IMR-90 (cell line): ENCODE measurements around the gene CYSTM1. TPM values are rescaled to one million over a fixed set of nuclear protein-coding genes. Genes with fewer than 3 reads are reported as not detected.

ENCODE experiments used
- ATAC-seq: fragments of 200-7000 bp; cut with Tn5 transposase; 2 replicates; pipeline ENCODE4 v1.9.1; 2020; ENCODE audit warnings: low read depth, mild to moderate bottlenecking, moderate library complexity
- BruUV-seq: library from RNA; stranded (reverse); fragments of 400-500 nt; replicated peaks from 2 replicates; lab custom pipeline; 2021; lab: Mats Ljungman, UMichigan
- CTCF ChIA-PET: fragments of 300-600 bp; formaldehyde crosslinking; extraction: SDS; loops from one replicate; lab custom pipeline; 2021; ENCODE audit warnings: antibody characterized with exemption; lab: Yijun Ruan, JAX
- POLR2A ChIA-PET: fragments of 300-600 bp; sonication (Branson Sonifier 250); formaldehyde crosslinking; loops from one replicate; lab custom pipeline; 2022; ENCODE audit warnings: antibody characterized with exemption; ENCODE audit not compliant: unreplicated experiment; lab: Charles Lee
- DNase-seq: peaks from one replicate; pipeline ENCODE4 v3.0.0; 2013
- H2AFZ ChIP-seq: replicated peaks from 2 replicates; pipeline ENCODE3; 2013; ENCODE audit warnings: low read length, mild to moderate bottlenecking; ENCODE audit not compliant: poor library complexity
- H2AK5ac ChIP-seq: 2 replicates; pipeline ENCODE4 v1.6.1; 2013; ENCODE audit warnings: low read depth, low read length, inconsistent platforms
- H2AK9ac ChIP-seq: replicated peaks from 2 replicates; pipeline ENCODE3; 2013; ENCODE audit warnings: mild to moderate bottlenecking, low read depth, low read length, moderate library complexity; ENCODE audit not compliant: poor library complexity
- H2BK120ac ChIP-seq: 2 replicates; pipeline ENCODE4 v1.6.1; 2013; ENCODE audit warnings: low read depth, low read length, inconsistent platforms
- H2BK15ac ChIP-seq: 3 replicates; pipeline ENCODE4 v1.6.1; 2013; ENCODE audit warnings: low read depth, low read length, inconsistent platforms
- H2BK20ac ChIP-seq: 2 replicates; pipeline ENCODE4 v1.6.1; 2013; ENCODE audit warnings: low read depth, mild to moderate bottlenecking, inconsistent platforms, low read length, moderate library complexity
- H2BK5ac ChIP-seq: 2 replicates; pipeline ENCODE4 v1.6.1; 2013; ENCODE audit warnings: mild to moderate bottlenecking, low read depth, low read length, inconsistent platforms; ENCODE audit not compliant: poor library complexity, severe bottlenecking
- H3K14ac ChIP-seq: replicated peaks from 2 replicates; pipeline ENCODE4 v1.6.1; 2013; ENCODE audit warnings: low read depth, low read length, inconsistent platforms
- H3K18ac ChIP-seq: 2 replicates; pipeline ENCODE4 v1.6.1; 2013; ENCODE audit warnings: low read depth, low read length, control low read depth
- H3K23ac ChIP-seq: 2 replicates; pipeline ENCODE4 v1.6.1; 2013; ENCODE audit warnings: low read depth, low read length, inconsistent platforms
- H3K27ac ChIP-seq: 2 replicates; pipeline ENCODE4 v1.5.1; 2013; ENCODE audit warnings: mild to moderate bottlenecking, control low read depth, low read length; ENCODE audit not compliant: insufficient read depth
- H3K27me3 ChIP-seq: 2 replicates; pipeline ENCODE4 v1.6.1; 2013; ENCODE audit warnings: low read length; ENCODE audit not compliant: control insufficient read depth, insufficient read depth
- H3K36me3 ChIP-seq: 2 replicates; pipeline ENCODE4 v1.6.1; 2013; ENCODE audit warnings: low read length, mixed read lengths; ENCODE audit not compliant: control insufficient read depth, insufficient read depth
- H3K4ac ChIP-seq: 2 replicates; pipeline ENCODE4 v1.6.1; 2013; ENCODE audit warnings: low read depth, low read length, inconsistent platforms
- H3K4me1 ChIP-seq: 2 replicates; pipeline ENCODE4 v1.6.1; 2013; ENCODE audit warnings: low read length, mixed read lengths; ENCODE audit not compliant: control insufficient read depth, insufficient read depth
- H3K4me2 ChIP-seq: 2 replicates; pipeline ENCODE4 v1.6.1; 2013; ENCODE audit warnings: low read depth, mild to moderate bottlenecking, control low read depth, low read length, moderate library complexity
- H3K4me3 ChIP-seq: 2 replicates; pipeline ENCODE4 v1.5.1; 2013; ENCODE audit warnings: low read depth, mild to moderate bottlenecking, control low read depth, low read length, moderate library complexity; ENCODE audit not compliant: insufficient read depth
- H3K56ac ChIP-seq: 2 replicates; pipeline ENCODE4 v1.6.1; 2013; ENCODE audit warnings: low read length, inconsistent platforms; ENCODE audit not compliant: insufficient read depth; ENCODE audit errors: extremely low read depth
- H3K79me1 ChIP-seq, 2 experiments: 2 replicates each; pipeline ENCODE4 v1.6.1; 2013; ENCODE audit warnings: low read length in 2 of 2, inconsistent platforms in 1 of 2, low read depth in 1 of 2
- H3K9ac ChIP-seq: 2 replicates; pipeline ENCODE4 v1.6.1; 2013; ENCODE audit warnings: low read depth, low read length, control low read depth
- H3K9me1 ChIP-seq: 2 replicates; pipeline ENCODE4 v1.6.1; 2013; ENCODE audit warnings: low read length, inconsistent platforms; ENCODE audit not compliant: insufficient read depth
- H3K9me3 ChIP-seq: 2 replicates; pipeline ENCODE4 v1.6.1; 2013; ENCODE audit warnings: low read length; ENCODE audit not compliant: control insufficient read depth, insufficient read depth
- H4K20me1 ChIP-seq: 2 replicates; pipeline ENCODE4 v1.6.1; 2013; ENCODE audit warnings: low read length, inconsistent platforms; ENCODE audit not compliant: insufficient read depth
- H4K5ac ChIP-seq: 2 replicates; pipeline ENCODE4 v1.6.1; 2013; ENCODE audit warnings: mild to moderate bottlenecking, low read depth, low read length, control low read depth
- H4K8ac ChIP-seq, 2 experiments: 2 replicates each; pipeline ENCODE4 v1.6.1; 2013; ENCODE audit warnings: low read depth in 2 of 2, low read length in 2 of 2, control low read depth in 1 of 2, inconsistent platforms in 1 of 2
- H4K91ac ChIP-seq: 2 replicates; pipeline ENCODE4 v1.6.1; 2013; ENCODE audit warnings: low read depth, low read length, inconsistent platforms; ENCODE audit not compliant: insufficient read depth
- CEBPB ChIP-seq: IDR thresholded peaks from 2 replicates; pipeline ENCODE4 v1.6.1; 2012; ENCODE audit warnings: low read depth, low read length, improper control_type of control experiment
- CHD1 ChIP-seq: IDR thresholded peaks from 2 replicates; pipeline ENCODE4 v1.6.1; 2012; ENCODE audit warnings: low read depth, low read length, improper control_type of control experiment
- CTCF ChIP-seq: conservative IDR thresholded peaks from 2 replicates; pipeline ENCODE4 v1.5.1; 2012; ENCODE audit warnings: mild to moderate bottlenecking, low read depth, low read length, improper control_type of control experiment
- FOS ChIP-seq: fragments of 150-350 bp; IDR thresholded peaks from 2 replicates; pipeline ENCODE4 v1.6.1; 2016; ENCODE audit warnings: low read depth, low read length
- MAZ ChIP-seq: IDR thresholded peaks from 2 replicates; pipeline ENCODE4 v1.6.1; 2012; ENCODE audit warnings: low read depth, mild to moderate bottlenecking, low read length, improper control_type of control experiment, moderate library complexity, borderline replicate concordance
- NFE2L2 ChIP-seq: fragments of 150-350 bp; IDR thresholded peaks from 2 replicates; pipeline ENCODE4 v1.6.1; 2016; ENCODE audit warnings: low read depth, mild to moderate bottlenecking, low read length
- POLR2A ChIP-seq: IDR thresholded peaks from 2 replicates; pipeline ENCODE4 v1.6.1; 2012; ENCODE audit warnings: mild to moderate bottlenecking, low read depth, low read length
- RAD21 ChIP-seq: IDR thresholded peaks from 2 replicates; pipeline ENCODE4 v1.6.1; 2012; ENCODE audit warnings: low read length, improper control_type of control experiment
- RFX5 ChIP-seq: IDR thresholded peaks from 2 replicates; pipeline ENCODE4 v1.8.0; 2012; ENCODE audit warnings: low read depth, mild to moderate bottlenecking, low read length, moderate library complexity
- SMC3 ChIP-seq: fragments of 150-350 bp; IDR thresholded peaks from 2 replicates; pipeline ENCODE4 v1.6.1; 2016; ENCODE audit warnings: low read depth, mild to moderate bottlenecking, antibody characterized with exemption, low read length, moderate library complexity
- USF2 ChIP-seq: fragments of 150-350 bp; IDR thresholded peaks from 2 replicates; pipeline ENCODE4 v1.6.1; 2017; ENCODE audit warnings: mild to moderate bottlenecking, antibody characterized with exemption, low read length, low read depth
- WGBS, 2 experiments: methylation state at CpG; one replicate each; pipeline versions ENCODE4 v1.1.5 to v1.1.7; 2013; ENCODE audit warnings: missing lambda C conversion rate in 2 of 2; ENCODE audit not compliant: insufficient read length in 1 of 2; ENCODE audit errors: extremely low coverage in 2 of 2; 5-methylcytosine and 5-hydroxymethylcytosine counted together
- dilution Hi-C: fragments of 300-500 bp; cut with HindIII; formaldehyde crosslinking; loops from one replicate; pipeline ENCODE4 v1.14.3; 2018; ENCODE audit warnings: low sequenced_read_pairs; ENCODE audit not compliant: unreplicated experiment
- in situ Hi-C: fragments of 300-500 bp; cut with MboI; formaldehyde crosslinking; loops from 3 replicates; pipeline ENCODE4 v1.14.3; 2019; ENCODE audit warnings: low sequenced_read_pairs, inconsistent platforms, mixed read lengths
- intact Hi-C: fragments of 100-400 bp; cut with micrococcal nuclease; formaldehyde crosslinking; loops from 2 replicates; pipeline ENCODE4 v1.10.0; 2022
- polyA plus RNA-seq, 3 experiments: library from polyadenylated mRNA; depleted of rRNA; stranded (reverse); fragments of >200 nt; gene quantifications; 2 replicates each; pipeline ENCODE4 v1.2.3, GENCODE V29; 2012; ENCODE audit warnings: low replicate concordance in 1 of 3
- total RNA-seq: library from RNA; depleted of rRNA; stranded (reverse); fragments of >200 nt; gene quantifications from 2 replicates; pipeline ENCODE4 v1.2.3, GENCODE V29; 2012

CYSTM1 gene
- total and polyA plus RNA-seq, 2 of the 4 experiments (the other 2 are of a cell fraction): 7.3 to 15.0 TPM

DNA sequence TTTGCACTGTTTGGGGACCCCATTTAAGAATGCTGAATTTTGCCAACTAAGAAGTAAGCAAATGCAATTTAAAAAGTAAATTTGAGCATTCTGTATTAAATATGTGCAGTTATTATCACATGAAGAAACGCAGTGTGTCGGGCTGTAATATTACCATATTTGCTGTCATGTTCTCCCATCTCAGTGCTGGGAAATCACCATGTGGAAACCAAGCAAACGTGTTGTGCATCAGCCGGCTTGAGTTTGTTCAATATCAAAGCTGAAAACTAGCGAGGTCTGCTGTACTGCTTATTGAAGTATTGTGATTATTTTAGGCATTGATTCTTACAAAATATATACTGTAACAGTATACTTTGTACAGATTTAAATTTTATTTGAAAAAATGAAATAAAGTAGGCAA is 46.6 kb upstream of the CYSTM1 start:
- Histone ChIP-seq H2AFZ (no peak overlapping the region), H3K14ac (no peak overlapping the region), H3K4me2 (no peak overlapping the region), H4K91ac (no peak overlapping the region), H3K36me3 (no peaks in the 10 kb centered on the region), H3K4ac (no peak overlapping the region), H3K27me3 (no peaks in the 10 kb centered on the region), H2BK20ac (no peak overlapping the region), H2AK9ac (no peak overlapping the region), H3K56ac (no peak overlapping the region), H4K20me1 (peaks cover 30% of the 10 kb centered on the region), H3K23ac (no peak overlapping the region), H3K4me3 (no peak overlapping the region), H3K9me1 (peaks cover 19% of the 10 kb centered on the region), H3K18ac (no peak overlapping the region), H3K9ac (no peak overlapping the region), H2BK120ac (no peak overlapping the region), H2BK15ac (no peak overlapping the region), H4K8ac (no peak overlapping the region), H3K9me3 (no peaks in the 10 kb centered on the region), H3K4me1 (peaks cover 18% of the 10 kb centered on the region), H3K79me1 (peaks cover 20 to 63% of the 10 kb centered on the region in 2 experiments), H2BK5ac (no peak overlapping the region), H3K27ac (no peak overlapping the region), H2AK5ac (no peak overlapping the region), H4K5ac (no peak overlapping the region)
- ATAC-seq: no peak
- TF ChIP-seq FOS (no peak), RAD21 (no peak), USF2 (no peak), NFE2L2 (no peak), RFX5 (no peak), SMC3 (no peak), CEBPB (no peak), CHD1 (no peak), CTCF (no peak), MAZ (no peak), POLR2A (no peak)
- intact Hi-C loops (no loop called here), dilution Hi-C loops (no loop called here), in situ Hi-C loops (no loop called here)
- BruUV-seq: no TSS peak
- ChIA-PET POLR2A (no interaction called here), CTCF (no interaction called here)
- no peak for DNase-seq
- 76% methylated on average over 3 of the region's 5 CpGs; no CpG with 5 or more reads in 1 of the 2 experiments for WGBS, 2 experiments
